ENCODE measurements around the gene VMP1. TPM values are rescaled to one million over a fixed set of nuclear protein-coding genes. Genes with fewer than 3 reads are reported as not detected.
A peak's percentile ranks its signal among the peaks of the same experiment; 100 is the strongest.

The VMP1 gene
- total and polyA plus RNA-seq, 12 donors = 20.5 to 98.9 (median 50.6) TPM

GRCh38 chr17:59810894-59811153, 103.4 kb downstream of the VMP1 start:
- Histone ChIP-seq H3K9me3 (no peaks in the 10 kb centered on the region), H3K36me3 (peaks cover 0 to 59% (median 11%) of the 10 kb centered on the region in 9 donors), H3K27ac (peak overlapping the region in 1 of 10 donors; percentile 27), H3K4me3 (no peak overlapping the region), H3K4me1 (peaks cover 0 to 37% (median 0%) of the 10 kb centered on the region in 9 donors), H3K27me3 (no peaks in the 10 kb centered on the region)
- intact Hi-C loops (cut with DNase I) = no loop called here
- no peak for TF ChIP-seq CTCF (IDR thresholded peaks at IDR 0.05)
- 96 to 98% methylated on average over 1 of the region's 1 CpG for WGBS, 2 donors
- DNase-seq (no peak), ATAC-seq (no peak)

- intact Hi-C loops (cut with DNase I) = no loop called here
- no peak overlapping the region for H3K4me3 ChIP-seq
- no peaks in the 10 kb centered on the region for H3K27me3 ChIP-seq
- ATAC-seq = no peak
- no peak for TF ChIP-seq CTCF (IDR thresholded peaks at IDR 0.05)
- peaks cover 0 to 63% (median 11%) of the 10 kb centered on the region in 9 donors for H3K36me3 ChIP-seq
- no peaks in the 10 kb centered on the region for H3K9me3 ChIP-seq
- DNase-seq = no peak
- no peak overlapping the region for H3K27ac ChIP-seq
- peaks cover 0 to 37% (median 0%) of the 10 kb centered on the region in 9 donors for H3K4me1 ChIP-seq
- WGBS, 2 donors = 90 to 96% methylated on average over 1 of the region's 1 CpG
These were observed 103.8 kb downstream of the VMP1 start for GRCh38 chr17:59811209-59811608.

- Histone ChIP-seq H3K27me3 (no peaks in the 10 kb centered on the region), H3K9me3 (no peaks in the 10 kb centered on the region), H3K27ac (no peak overlapping the region), H3K4me1 (peaks cover 0 to 39% (median 0%) of the 10 kb centered on the region in 9 donors), H3K4me3 (no peak overlapping the region), H3K36me3 (peaks cover 0 to 70% (median 11%) of the 10 kb centered on the region in 9 donors)
- TF ChIP-seq CTCF (IDR thresholded peaks at IDR 0.05) = no peak
- WGBS, 2 donors = 88 to 91% methylated on average over 3 of the region's 3 CpGs
- ATAC-seq = no peak
- DNase-seq = no peak
- intact Hi-C loops (cut with DNase I) = no loop called here
These were observed 104.7 kb downstream of the VMP1 start for GRCh38 chr17:59812139-59812538.

- peak overlapping the region in 1 of 10 donors; percentile 12 for H3K27ac ChIP-seq
- WGBS, 2 donors = 95 to 98% methylated on average over 1 of the region's 1 CpG
- no peaks in the 10 kb centered on the region for H3K27me3 ChIP-seq
- H3K4me3 ChIP-seq = no peak overlapping the region
- H3K9me3 ChIP-seq = no peaks in the 10 kb centered on the region
- H3K4me1 ChIP-seq = peaks cover 0 to 29% (median 0%) of the 10 kb centered on the region in 9 donors
- ATAC-seq = no peak
- DNase-seq = no peak
- peaks cover 0 to 84% (median 17%) of the 10 kb centered on the region in 9 donors for H3K36me3 ChIP-seq
- intact Hi-C loops (cut with DNase I) = no loop called here
- TF ChIP-seq CTCF (IDR thresholded peaks at IDR 0.05) = no peak
These were observed 106.8 kb downstream of the VMP1 start for GRCh38 chr17:59814276-59814675.
